ENCODE results near the gene SERTM2.
"Not testable (repeated sequence)": the region's sequence is repeated elsewhere in the genome, so short reads cannot be mapped to it uniquely, and the experiment has no call there.

Gene SERTM2

GRCh38 chrX:111511477-111511876 lies at the start of gene SERTM2:
Gene SERTM2, plus strand, starts transcription at chrX:111511645. Its CDS starts 7,213 bp downstream, at chrX:111518858.
- no peak for DNase-seq

GRCh38 chrX:111465669-111466068 lies 45.8 kb upstream of the SERTM2 start:
- DNase-seq: no peak

- no peak for DNase-seq
These were observed 43.5 kb upstream of the SERTM2 start for GRCh38 chrX:111467896-111468295.

- DNase-seq: no peak
These were observed 40.6 kb upstream of the SERTM2 start for GRCh38 chrX:111470681-111471403.

GRCh38 chrX:111481896-111482295 lies 29.5 kb upstream of the SERTM2 start:
- no peak for DNase-seq

- no peak for DNase-seq
These were observed 28.3 kb upstream of the SERTM2 start for GRCh38 chrX:111483135-111483534.

- no peak for DNase-seq
These were observed 27.6 kb upstream of the SERTM2 start for GRCh38 chrX:111483881-111484280.

GRCh38 chrX:111490688-111491087 lies 20.8 kb upstream of the SERTM2 start:
- no peak for DNase-seq

- DNase-seq: no peak
These were observed 19.4 kb upstream of the SERTM2 start for GRCh38 chrX:111492085-111492484.

GRCh38 chrX:111498538-111499103 lies 12.8 kb upstream of the SERTM2 start:
- no peak for DNase-seq

GRCh38 chrX:111503485-111503993 lies 7.9 kb upstream of the SERTM2 start:
- no peak for DNase-seq

- DNase-seq: no peak
These were observed 6.5 kb upstream of the SERTM2 start for GRCh38 chrX:111504941-111505340.

GRCh38 chrX:111505783-111506182 lies 5.7 kb upstream of the SERTM2 start:
- no peak for DNase-seq

GRCh38 chrX:111506826-111507225 lies 4.6 kb upstream of the SERTM2 start:
- DNase-seq: no peak

GRCh38 chrX:111507933-111508332 lies 3.5 kb upstream of the SERTM2 start:
- no peak for DNase-seq

- DNase-seq: no peak
These were observed 3.9 kb downstream of the SERTM2 start for GRCh38 chrX:111515298-111515697.

GRCh38 chrX:111518667-111519066 lies 7.2 kb downstream of the SERTM2 start:
- no peak for DNase-seq

GRCh38 chrX:111519215-111519614 lies 7.8 kb downstream of the SERTM2 start:
- DNase-seq: no peak

- DNase-seq: no peak
These were observed 9.1 kb downstream of the SERTM2 start for GRCh38 chrX:111520506-111520905.

- DNase-seq: no peak
These were observed 9.7 kb downstream of the SERTM2 start for GRCh38 chrX:111521169-111521568.

- no peak for DNase-seq
These were observed 31.8 kb downstream of the SERTM2 start for GRCh38 chrX:111543212-111543741.

- not testable (repeated sequence) for DNase-seq
These were observed 37.8 kb downstream of the SERTM2 start for GRCh38 chrX:111549235-111549634.

GRCh38 chrX:111555406-111555958 lies 44.0 kb downstream of the SERTM2 start:
- no peak for DNase-seq

- DNase-seq: no peak
These were observed 49.4 kb downstream of the SERTM2 start for GRCh38 chrX:111560801-111561200.

Data from RPMI8226 (cell line).